BLaER1 treated with 17β-estradiol and CSF1 and Interleukin-3, amounts not matched to agents 10 nM and 100 nM (cell line): ENCODE results near the gene LMO7.
A peak's percentile ranks its signal among the peaks of the same experiment; 100 is the strongest.
"Not testable (repeated sequence)": the region's sequence is repeated elsewhere in the genome, so short reads cannot be mapped to it uniquely, and the experiment has no call there.

ENCODE experiments used
- H3K27ac ChIP-seq, 11 experiments: shearing (Covaris generic); formaldehyde crosslinking; 2 replicates each; pipeline ENCODE4 v1.8.1; 2022
- H3K27me3 ChIP-seq, 11 experiments: shearing (Covaris generic); formaldehyde crosslinking; 2 replicates each; pipeline ENCODE4 v1.8.1; 2022
- H3K36me3 ChIP-seq, 11 experiments: shearing (Covaris generic); formaldehyde crosslinking; 2 replicates each; pipeline ENCODE4 v1.8.1; 2022
- H3K4me1 ChIP-seq, 10 experiments: shearing (Covaris generic); formaldehyde crosslinking; 2 replicates each; pipeline ENCODE4 v1.8.1; 2022
- H3K4me2 ChIP-seq, 11 experiments: shearing (Covaris generic); formaldehyde crosslinking; 2 replicates each; pipeline ENCODE4 v1.8.1; 2022
- H3K4me3 ChIP-seq, 10 experiments: shearing (Covaris generic); formaldehyde crosslinking; 2 replicates each; pipeline ENCODE4 v1.8.1; 2022
- H3K9ac ChIP-seq, 11 experiments: shearing (Covaris generic); formaldehyde crosslinking; 2 replicates each; pipeline ENCODE4 v1.8.1; 2022
- H3K9me3 ChIP-seq, 11 experiments: shearing (Covaris generic); formaldehyde crosslinking; replicated peaks in 1 of 11; 2 replicates each; pipeline ENCODE4 v1.8.1; 2022
- H4K20me1 ChIP-seq, 11 experiments: shearing (Covaris generic); formaldehyde crosslinking; 2 replicates each; pipeline ENCODE4 v1.8.1; 2022
- Cebpa-rat ChIP-seq, 11 experiments: shearing (Covaris generic); IDR thresholded peaks; 2 replicates each; pipeline ENCODE4 v1.8.1; 2022

LMO7 gene

DNA sequence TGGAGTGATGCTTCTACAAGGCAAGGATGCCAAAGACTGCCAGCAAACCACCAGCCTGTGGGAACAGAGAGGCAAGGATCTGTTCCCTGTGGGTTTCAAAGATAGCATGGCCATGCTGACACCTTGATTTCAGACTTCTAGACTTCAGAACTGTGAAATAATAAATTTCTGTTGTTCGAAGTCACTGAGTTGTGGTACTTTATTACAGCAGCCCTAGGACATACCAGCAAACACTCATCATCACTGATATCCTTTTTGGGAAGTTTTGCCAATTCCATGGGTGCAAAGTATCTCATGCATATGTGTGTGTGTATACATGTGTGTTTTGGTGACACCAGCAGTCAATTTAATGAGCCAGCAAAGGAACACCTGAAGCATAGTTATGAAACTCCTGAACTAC, 21.0 kb downstream of the LMO7 start:
- no peaks in the 10 kb centered on the region for H4K20me1 ChIP-seq
- no peak overlapping the region for H3K9ac ChIP-seq
- H3K27ac ChIP-seq: no peak overlapping the region
- no peaks in the 10 kb centered on the region for H3K27me3 ChIP-seq
- H3K36me3 ChIP-seq: no peaks in the 10 kb centered on the region; a peak in 1 of 22 replicates
- no peak overlapping the region for H3K4me3 ChIP-seq
- no peak overlapping the region for H3K4me2 ChIP-seq
- peaks cover 0 to 15% (median 11%) of the 10 kb centered on the region in 10 experiments; a peak in 17 of 20 replicates for H3K4me1 ChIP-seq
- peaks cover 0 to 8% (median 5%) of the 10 kb centered on the region in 11 experiments; a peak in 8 of 22 replicates for H3K9me3 ChIP-seq
- no peak for TF ChIP-seq Cebpa-rat (IDR thresholded peaks at IDR 0.05)

- Histone ChIP-seq H3K4me1 (peaks cover 0 to 15% (median 11%) of the 10 kb centered on the region in 10 experiments; a peak in 17 of 20 replicates), H3K4me3 (no peak overlapping the region), H3K27me3 (no peaks in the 10 kb centered on the region), H3K27ac (no peak overlapping the region), H3K9me3 (peaks cover 0 to 8% (median 5%) of the 10 kb centered on the region in 11 experiments; a peak in 9 of 22 replicates), H4K20me1 (no peaks in the 10 kb centered on the region), H3K9ac (no peak overlapping the region), H3K36me3 (no peaks in the 10 kb centered on the region; a peak in 1 of 22 replicates), H3K4me2 (peak overlapping the region in 9 of 11 experiments; percentile 4 to 69 (median 52); a peak in 17 of 22 replicates)
- no peak for TF ChIP-seq Cebpa-rat (IDR thresholded peaks at IDR 0.05)
Observed at GRCh38 chr13:75660694-75661093, 24.6 kb downstream of the LMO7 start.

GRCh38 chr13:75661443-75661842, 25.3 kb downstream of the LMO7 start:
- H3K4me2 ChIP-seq: no peak overlapping the region

DNA sequence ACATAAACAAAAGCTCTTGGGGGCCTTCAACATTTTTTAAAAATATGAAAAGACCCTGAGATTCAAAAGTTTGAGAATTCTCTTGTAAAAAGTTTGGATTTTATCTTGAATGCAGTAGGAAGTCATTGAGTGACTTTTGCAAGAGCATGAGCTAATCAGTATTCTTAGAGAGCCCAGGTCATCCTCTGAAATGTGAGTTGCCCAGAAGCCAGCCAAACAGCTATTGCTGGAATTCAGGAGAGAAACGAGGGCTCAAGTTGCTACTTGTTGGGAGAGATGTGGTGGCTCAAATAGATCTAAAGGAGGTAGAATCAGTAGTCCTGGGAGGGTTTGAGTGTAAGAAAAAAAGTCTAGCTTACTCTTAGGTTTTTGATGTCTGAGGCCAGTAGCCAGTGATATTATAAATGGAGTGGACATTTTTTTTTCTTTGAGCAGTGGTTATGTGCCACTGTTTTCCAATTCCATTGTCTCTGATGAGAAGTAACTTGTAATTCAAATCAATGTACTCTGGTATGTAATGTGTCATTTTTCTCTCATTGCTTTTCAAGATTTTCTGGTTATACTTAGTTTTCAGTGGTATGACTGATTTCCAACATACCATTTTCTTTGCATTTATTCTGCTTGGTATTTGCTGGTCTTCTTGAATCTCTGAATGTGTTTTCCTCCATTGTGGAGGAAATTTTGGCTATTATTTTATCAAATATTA, 30.7 kb downstream of the LMO7 start:
- Histone ChIP-seq H4K20me1 (no peaks in the 10 kb centered on the region), H3K9ac (no peak overlapping the region), H3K4me1 (no peaks in the 10 kb centered on the region), H3K9me3 (no peaks in the 10 kb centered on the region; a peak in 1 of 22 replicates), H3K4me2 (no peak overlapping the region), H3K36me3 (no peaks in the 10 kb centered on the region), H3K27me3 (no peaks in the 10 kb centered on the region), H3K27ac (no peak overlapping the region), H3K4me3 (no peak overlapping the region)
- TF ChIP-seq Cebpa-rat (IDR thresholded peaks at IDR 0.05): no peak

More at GRCh38 chr13:75661443-75661842, 25.3 kb downstream of the LMO7 start:
- Histone ChIP-seq H4K20me1 (no peaks in the 10 kb centered on the region), H3K27me3 (no peaks in the 10 kb centered on the region), H3K4me1 (peaks cover 0 to 15% (median 11%) of the 10 kb centered on the region in 10 experiments; a peak in 17 of 20 replicates), H3K4me3 (no peak overlapping the region), H3K9me3 (peaks cover 0 to 8% (median 5%) of the 10 kb centered on the region in 11 experiments; a peak in 9 of 22 replicates), H3K36me3 (no peaks in the 10 kb centered on the region), H3K27ac (no peak overlapping the region), H3K9ac (no peak overlapping the region)
- no peak for TF ChIP-seq Cebpa-rat (IDR thresholded peaks at IDR 0.05)

GRCh38 chr13:75669706-75670105, 33.6 kb downstream of the LMO7 start:
- TF ChIP-seq Cebpa-rat (IDR thresholded peaks at IDR 0.05): no peak
- H3K9me3 ChIP-seq: no peaks in the 10 kb centered on the region
- H3K4me1 ChIP-seq: no peaks in the 10 kb centered on the region
- no peak overlapping the region for H3K4me2 ChIP-seq
- no peak overlapping the region for H3K4me3 ChIP-seq
- no peaks in the 10 kb centered on the region for H3K36me3 ChIP-seq
- H3K27ac ChIP-seq: no peak overlapping the region
- no peaks in the 10 kb centered on the region for H3K27me3 ChIP-seq
- no peak overlapping the region for H3K9ac ChIP-seq
- H4K20me1 ChIP-seq: no peaks in the 10 kb centered on the region

- Histone ChIP-seq H3K27ac (no peak overlapping the region), H3K4me3 (no peak overlapping the region)
Observed at GRCh38 chr13:75670496-75670895, 34.4 kb downstream of the LMO7 start.

GRCh38 chr13:75675421-75675820, 39.3 kb downstream of the LMO7 start:
- no peaks in the 10 kb centered on the region for H3K27me3 ChIP-seq
- H3K4me3 ChIP-seq: no peak overlapping the region
- no peaks in the 10 kb centered on the region for H3K4me1 ChIP-seq
- peaks cover 0 to 5% (median 0%) of the 10 kb centered on the region in 11 experiments; a peak in 2 of 22 replicates for H3K9me3 ChIP-seq
- H3K36me3 ChIP-seq: no peaks in the 10 kb centered on the region
- H3K4me2 ChIP-seq: no peak overlapping the region
- no peaks in the 10 kb centered on the region for H4K20me1 ChIP-seq
- no peak overlapping the region for H3K27ac ChIP-seq
- TF ChIP-seq Cebpa-rat (IDR thresholded peaks at IDR 0.05): no peak
- no peak overlapping the region for H3K9ac ChIP-seq

More at GRCh38 chr13:75670496-75670895, 34.4 kb downstream of the LMO7 start:
- H3K9me3 ChIP-seq: no peaks in the 10 kb centered on the region
- no peak for TF ChIP-seq Cebpa-rat (IDR thresholded peaks at IDR 0.05)
- H3K9ac ChIP-seq: no peak overlapping the region
- no peak overlapping the region for H3K4me2 ChIP-seq
- H3K27me3 ChIP-seq: no peaks in the 10 kb centered on the region
- H3K36me3 ChIP-seq: no peaks in the 10 kb centered on the region
- no peaks in the 10 kb centered on the region for H3K4me1 ChIP-seq
- H4K20me1 ChIP-seq: no peaks in the 10 kb centered on the region

GRCh38 chr13:75679459-75679858, 43.3 kb downstream of the LMO7 start:
- Histone ChIP-seq H3K27me3 (no peaks in the 10 kb centered on the region), H3K4me3 (no peak overlapping the region), H3K9me3 (peaks cover 0 to 6% (median 0%) of the 10 kb centered on the region in 11 experiments; a peak in 2 of 22 replicates), H3K9ac (no peak overlapping the region), H3K4me1 (no peaks in the 10 kb centered on the region), H4K20me1 (no peaks in the 10 kb centered on the region), H3K27ac (no peak overlapping the region), H3K36me3 (no peaks in the 10 kb centered on the region), H3K4me2 (no peak overlapping the region)
- TF ChIP-seq Cebpa-rat (IDR thresholded peaks at IDR 0.05): no peak

- H3K36me3 ChIP-seq, H4K20me1 ChIP-seq, H3K4me2 ChIP-seq, H3K4me3 ChIP-seq, H3K27me3 ChIP-seq, H3K9me3 ChIP-seq, H3K9ac ChIP-seq, H3K4me1 ChIP-seq, H3K27ac ChIP-seq: not testable (repeated sequence)
Observed at GRCh38 chr13:75680251-75680650, 44.1 kb downstream of the LMO7 start.

DNA sequence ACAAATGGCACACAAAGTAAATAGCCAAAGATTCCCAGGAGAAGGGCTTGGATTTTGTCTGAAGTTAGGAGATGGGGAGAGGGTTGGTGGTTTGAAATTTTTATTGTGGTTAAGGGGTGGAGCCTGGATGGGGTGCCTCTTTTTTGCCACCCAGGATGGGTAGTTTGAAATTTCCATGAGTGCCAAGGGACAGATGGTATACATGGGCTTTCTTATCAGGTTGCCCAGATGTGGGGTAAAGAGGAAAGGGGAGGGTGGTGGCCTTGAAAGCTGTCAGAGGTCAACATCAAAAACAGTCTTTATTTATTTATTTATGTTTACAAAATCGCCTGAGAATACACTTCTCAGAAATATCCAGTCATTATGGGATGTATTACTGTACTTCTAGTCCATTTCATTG, 46.2 kb downstream of the LMO7 start:
- no peak for TF ChIP-seq Cebpa-rat (IDR thresholded peaks at IDR 0.05)
- Histone ChIP-seq H3K4me2 (no peak overlapping the region), H3K9me3 (peaks cover 0 to 6% (median 0%) of the 10 kb centered on the region in 11 experiments; a peak in 2 of 22 replicates), H3K36me3 (no peaks in the 10 kb centered on the region), H3K27ac (no peak overlapping the region), H3K9ac (no peak overlapping the region), H3K4me3 (no peak overlapping the region), H4K20me1 (no peaks in the 10 kb centered on the region), H3K27me3 (no peaks in the 10 kb centered on the region), H3K4me1 (no peaks in the 10 kb centered on the region)
